IMR-90 (cell line): ENCODE data around the gene CEACAM3. TPM values are rescaled to one million over a fixed set of nuclear protein-coding genes. Genes with fewer than 3 reads are reported as not detected.

Experiments used
- ATAC-seq: fragments of 200-7000 bp; cut with Tn5 transposase; 2 replicates; pipeline ENCODE4 v1.9.1; 2020; ENCODE audit warnings: low read depth, mild to moderate bottlenecking, moderate library complexity
- BruUV-seq: library from RNA; stranded (reverse); fragments of 400-500 nt; replicated peaks from 2 replicates; lab custom pipeline; 2021; lab: Mats Ljungman, UMichigan
- CTCF ChIA-PET: fragments of 300-600 bp; formaldehyde crosslinking; extraction: SDS; loops from one replicate; lab custom pipeline; 2021; ENCODE audit warnings: antibody characterized with exemption; lab: Yijun Ruan, JAX
- POLR2A ChIA-PET: fragments of 300-600 bp; sonication (Branson Sonifier 250); formaldehyde crosslinking; loops from one replicate; lab custom pipeline; 2022; ENCODE audit warnings: antibody characterized with exemption; ENCODE audit not compliant: unreplicated experiment; lab: Charles Lee
- DNase-seq: peaks from one replicate; pipeline ENCODE4 v3.0.0; 2013
- H2AFZ ChIP-seq: replicated peaks from 2 replicates; pipeline ENCODE3; 2013; ENCODE audit warnings: low read length, mild to moderate bottlenecking; ENCODE audit not compliant: poor library complexity
- H2AK5ac ChIP-seq: 2 replicates; pipeline ENCODE4 v1.6.1; 2013; ENCODE audit warnings: low read depth, low read length, inconsistent platforms
- H2AK9ac ChIP-seq: replicated peaks from 2 replicates; pipeline ENCODE3; 2013; ENCODE audit warnings: mild to moderate bottlenecking, low read depth, low read length, moderate library complexity; ENCODE audit not compliant: poor library complexity
- H2BK120ac ChIP-seq: 2 replicates; pipeline ENCODE4 v1.6.1; 2013; ENCODE audit warnings: low read depth, low read length, inconsistent platforms
- H2BK15ac ChIP-seq: 3 replicates; pipeline ENCODE4 v1.6.1; 2013; ENCODE audit warnings: low read depth, low read length, inconsistent platforms
- H2BK20ac ChIP-seq: 2 replicates; pipeline ENCODE4 v1.6.1; 2013; ENCODE audit warnings: low read depth, mild to moderate bottlenecking, inconsistent platforms, low read length, moderate library complexity
- H2BK5ac ChIP-seq: 2 replicates; pipeline ENCODE4 v1.6.1; 2013; ENCODE audit warnings: mild to moderate bottlenecking, low read depth, low read length, inconsistent platforms; ENCODE audit not compliant: poor library complexity, severe bottlenecking
- H3K14ac ChIP-seq: replicated peaks from 2 replicates; pipeline ENCODE4 v1.6.1; 2013; ENCODE audit warnings: low read depth, low read length, inconsistent platforms
- H3K18ac ChIP-seq: 2 replicates; pipeline ENCODE4 v1.6.1; 2013; ENCODE audit warnings: low read depth, low read length, control low read depth
- H3K23ac ChIP-seq: 2 replicates; pipeline ENCODE4 v1.6.1; 2013; ENCODE audit warnings: low read depth, low read length, inconsistent platforms
- H3K27ac ChIP-seq: 2 replicates; pipeline ENCODE4 v1.5.1; 2013; ENCODE audit warnings: mild to moderate bottlenecking, control low read depth, low read length; ENCODE audit not compliant: insufficient read depth
- H3K27me3 ChIP-seq: 2 replicates; pipeline ENCODE4 v1.6.1; 2013; ENCODE audit warnings: low read length; ENCODE audit not compliant: control insufficient read depth, insufficient read depth
- H3K36me3 ChIP-seq: 2 replicates; pipeline ENCODE4 v1.6.1; 2013; ENCODE audit warnings: low read length, mixed read lengths; ENCODE audit not compliant: control insufficient read depth, insufficient read depth
- H3K4ac ChIP-seq: 2 replicates; pipeline ENCODE4 v1.6.1; 2013; ENCODE audit warnings: low read depth, low read length, inconsistent platforms
- H3K4me1 ChIP-seq: 2 replicates; pipeline ENCODE4 v1.6.1; 2013; ENCODE audit warnings: low read length, mixed read lengths; ENCODE audit not compliant: control insufficient read depth, insufficient read depth
- H3K4me2 ChIP-seq: 2 replicates; pipeline ENCODE4 v1.6.1; 2013; ENCODE audit warnings: low read depth, mild to moderate bottlenecking, control low read depth, low read length, moderate library complexity
- H3K4me3 ChIP-seq: 2 replicates; pipeline ENCODE4 v1.5.1; 2013; ENCODE audit warnings: low read depth, mild to moderate bottlenecking, control low read depth, low read length, moderate library complexity; ENCODE audit not compliant: insufficient read depth
- H3K56ac ChIP-seq: 2 replicates; pipeline ENCODE4 v1.6.1; 2013; ENCODE audit warnings: low read length, inconsistent platforms; ENCODE audit not compliant: insufficient read depth; ENCODE audit errors: extremely low read depth
- H3K79me1 ChIP-seq, 2 experiments: 2 replicates each; pipeline ENCODE4 v1.6.1; 2013; ENCODE audit warnings: low read length in 2 of 2, inconsistent platforms in 1 of 2, low read depth in 1 of 2
- H3K9ac ChIP-seq: 2 replicates; pipeline ENCODE4 v1.6.1; 2013; ENCODE audit warnings: low read depth, low read length, control low read depth
- H3K9me1 ChIP-seq: 2 replicates; pipeline ENCODE4 v1.6.1; 2013; ENCODE audit warnings: low read length, inconsistent platforms; ENCODE audit not compliant: insufficient read depth
- H3K9me3 ChIP-seq: 2 replicates; pipeline ENCODE4 v1.6.1; 2013; ENCODE audit warnings: low read length; ENCODE audit not compliant: control insufficient read depth, insufficient read depth
- H4K20me1 ChIP-seq: 2 replicates; pipeline ENCODE4 v1.6.1; 2013; ENCODE audit warnings: low read length, inconsistent platforms; ENCODE audit not compliant: insufficient read depth
- H4K5ac ChIP-seq: 2 replicates; pipeline ENCODE4 v1.6.1; 2013; ENCODE audit warnings: mild to moderate bottlenecking, low read depth, low read length, control low read depth
- H4K8ac ChIP-seq, 2 experiments: 2 replicates each; pipeline ENCODE4 v1.6.1; 2013; ENCODE audit warnings: low read depth in 2 of 2, low read length in 2 of 2, control low read depth in 1 of 2, inconsistent platforms in 1 of 2
- H4K91ac ChIP-seq: 2 replicates; pipeline ENCODE4 v1.6.1; 2013; ENCODE audit warnings: low read depth, low read length, inconsistent platforms; ENCODE audit not compliant: insufficient read depth
- BHLHE40 ChIP-seq: fragments of 150-350 bp; IDR thresholded peaks from 2 replicates; pipeline ENCODE4 v1.6.1; 2016; ENCODE audit warnings: mild to moderate bottlenecking, low read depth, low read length
- CEBPB ChIP-seq: IDR thresholded peaks from 2 replicates; pipeline ENCODE4 v1.6.1; 2012; ENCODE audit warnings: low read depth, low read length, improper control_type of control experiment
- CHD1 ChIP-seq: IDR thresholded peaks from 2 replicates; pipeline ENCODE4 v1.6.1; 2012; ENCODE audit warnings: low read depth, low read length, improper control_type of control experiment
- FOS ChIP-seq: fragments of 150-350 bp; IDR thresholded peaks from 2 replicates; pipeline ENCODE4 v1.6.1; 2016; ENCODE audit warnings: low read depth, low read length
- MAFK ChIP-seq: IDR thresholded peaks from 2 replicates; pipeline ENCODE4 v1.6.1; 2012; ENCODE audit warnings: low read depth, low read length, improper control_type of control experiment
- MAZ ChIP-seq: IDR thresholded peaks from 2 replicates; pipeline ENCODE4 v1.6.1; 2012; ENCODE audit warnings: low read depth, mild to moderate bottlenecking, low read length, improper control_type of control experiment, moderate library complexity, borderline replicate concordance
- MXI1 ChIP-seq: IDR thresholded peaks from 2 replicates; pipeline ENCODE4 v1.6.1; 2012; ENCODE audit warnings: low read depth, mild to moderate bottlenecking, low read length, moderate library complexity, borderline replicate concordance
- POLR2A ChIP-seq: IDR thresholded peaks from 2 replicates; pipeline ENCODE4 v1.6.1; 2012; ENCODE audit warnings: mild to moderate bottlenecking, low read depth, low read length
- RAD21 ChIP-seq: IDR thresholded peaks from 2 replicates; pipeline ENCODE4 v1.6.1; 2012; ENCODE audit warnings: low read length, improper control_type of control experiment
- RCOR1 ChIP-seq: IDR thresholded peaks from 2 replicates; pipeline ENCODE4 v1.6.1; 2012; ENCODE audit warnings: mild to moderate bottlenecking, low read length, improper control_type of control experiment; ENCODE audit not compliant: insufficient replicate concordance
- RFX5 ChIP-seq: IDR thresholded peaks from 2 replicates; pipeline ENCODE4 v1.8.0; 2012; ENCODE audit warnings: low read depth, mild to moderate bottlenecking, low read length, moderate library complexity
- SMC3 ChIP-seq: fragments of 150-350 bp; IDR thresholded peaks from 2 replicates; pipeline ENCODE4 v1.6.1; 2016; ENCODE audit warnings: low read depth, mild to moderate bottlenecking, antibody characterized with exemption, low read length, moderate library complexity
- USF2 ChIP-seq: fragments of 150-350 bp; IDR thresholded peaks from 2 replicates; pipeline ENCODE4 v1.6.1; 2017; ENCODE audit warnings: mild to moderate bottlenecking, antibody characterized with exemption, low read length, low read depth
- WGBS, 2 experiments: methylation state at CpG; one replicate each; pipeline versions ENCODE4 v1.1.5 to v1.1.7; 2013; ENCODE audit warnings: missing lambda C conversion rate in 2 of 2; ENCODE audit not compliant: insufficient read length in 1 of 2; ENCODE audit errors: extremely low coverage in 2 of 2; 5-methylcytosine and 5-hydroxymethylcytosine counted together
- dilution Hi-C: fragments of 300-500 bp; cut with HindIII; formaldehyde crosslinking; loops from one replicate; pipeline ENCODE4 v1.14.3; 2018; ENCODE audit warnings: low sequenced_read_pairs; ENCODE audit not compliant: unreplicated experiment
- in situ Hi-C: fragments of 300-500 bp; cut with MboI; formaldehyde crosslinking; loops from 3 replicates; pipeline ENCODE4 v1.14.3; 2019; ENCODE audit warnings: low sequenced_read_pairs, inconsistent platforms, mixed read lengths
- intact Hi-C: fragments of 100-400 bp; cut with micrococcal nuclease; formaldehyde crosslinking; loops from 2 replicates; pipeline ENCODE4 v1.10.0; 2022
- polyA plus RNA-seq, 3 experiments: library from polyadenylated mRNA; depleted of rRNA; stranded (reverse); fragments of >200 nt; gene quantifications; 2 replicates each; pipeline ENCODE4 v1.2.3, GENCODE V29; 2012; ENCODE audit warnings: low replicate concordance in 1 of 3
- total RNA-seq: library from RNA; depleted of rRNA; stranded (reverse); fragments of >200 nt; gene quantifications from 2 replicates; pipeline ENCODE4 v1.2.3, GENCODE V29; 2012

CEACAM3 gene
- total and polyA plus RNA-seq, 2 of the 4 experiments (the other 2 are of a cell fraction): not detected

GRCh38 chr19:41853344-41853743 is 57.0 kb downstream of the CEACAM3 start:
- H2AK9ac ChIP-seq: no peak overlapping the region
- H3K9me1 ChIP-seq: no peaks in the 10 kb centered on the region
- no peak overlapping the region for H3K56ac ChIP-seq
- H4K8ac ChIP-seq: no peak overlapping the region
- H2AK5ac ChIP-seq: no peak overlapping the region
- peaks cover 47% of the 10 kb centered on the region for H3K27me3 ChIP-seq
- no peak for DNase-seq
- in situ Hi-C loops: no loop called here
- WGBS, 2 experiments: no CpG with 5 or more reads among the region's 2 CpGs
- TF ChIP-seq MXI1 (no peak), RFX5 (no peak), CEBPB (no peak), BHLHE40 (no peak), SMC3 (no peak), RCOR1 (no peak), CHD1 (no peak), RAD21 (no peak), MAFK (no peak), USF2 (no peak), POLR2A (no peak), FOS (no peak), MAZ (no peak)
- H3K4me3 ChIP-seq: no peak overlapping the region
- H3K4ac ChIP-seq: no peak overlapping the region
- no peak overlapping the region for H2BK5ac ChIP-seq
- H3K79me1 ChIP-seq: no peaks in the 10 kb centered on the region
- no peak overlapping the region for H3K14ac ChIP-seq
- H4K5ac ChIP-seq: no peak overlapping the region
- H3K36me3 ChIP-seq: no peaks in the 10 kb centered on the region
- H2AFZ ChIP-seq: no peak overlapping the region
- no peak overlapping the region for H2BK15ac ChIP-seq
- H3K9ac ChIP-seq: no peak overlapping the region
- no peak overlapping the region for H3K4me2 ChIP-seq
- H4K20me1 ChIP-seq: no peaks in the 10 kb centered on the region
- ChIA-PET POLR2A (no interaction called here), CTCF (no interaction called here)
- H2BK20ac ChIP-seq: no peak overlapping the region
- no peaks in the 10 kb centered on the region for H3K4me1 ChIP-seq
- ATAC-seq: no peak
- no peak overlapping the region for H3K27ac ChIP-seq
- no peak overlapping the region for H3K23ac ChIP-seq
- BruUV-seq: no TSS peak
- dilution Hi-C loops: no loop called here
- no peak overlapping the region for H2BK120ac ChIP-seq
- intact Hi-C loops: no loop called here
- no peaks in the 10 kb centered on the region for H3K9me3 ChIP-seq
- no peak overlapping the region for H4K91ac ChIP-seq
- no peak overlapping the region for H3K18ac ChIP-seq
